Measurements from ENCODE around the gene PRKAR1B.

Gene PRKAR1B

DNA sequence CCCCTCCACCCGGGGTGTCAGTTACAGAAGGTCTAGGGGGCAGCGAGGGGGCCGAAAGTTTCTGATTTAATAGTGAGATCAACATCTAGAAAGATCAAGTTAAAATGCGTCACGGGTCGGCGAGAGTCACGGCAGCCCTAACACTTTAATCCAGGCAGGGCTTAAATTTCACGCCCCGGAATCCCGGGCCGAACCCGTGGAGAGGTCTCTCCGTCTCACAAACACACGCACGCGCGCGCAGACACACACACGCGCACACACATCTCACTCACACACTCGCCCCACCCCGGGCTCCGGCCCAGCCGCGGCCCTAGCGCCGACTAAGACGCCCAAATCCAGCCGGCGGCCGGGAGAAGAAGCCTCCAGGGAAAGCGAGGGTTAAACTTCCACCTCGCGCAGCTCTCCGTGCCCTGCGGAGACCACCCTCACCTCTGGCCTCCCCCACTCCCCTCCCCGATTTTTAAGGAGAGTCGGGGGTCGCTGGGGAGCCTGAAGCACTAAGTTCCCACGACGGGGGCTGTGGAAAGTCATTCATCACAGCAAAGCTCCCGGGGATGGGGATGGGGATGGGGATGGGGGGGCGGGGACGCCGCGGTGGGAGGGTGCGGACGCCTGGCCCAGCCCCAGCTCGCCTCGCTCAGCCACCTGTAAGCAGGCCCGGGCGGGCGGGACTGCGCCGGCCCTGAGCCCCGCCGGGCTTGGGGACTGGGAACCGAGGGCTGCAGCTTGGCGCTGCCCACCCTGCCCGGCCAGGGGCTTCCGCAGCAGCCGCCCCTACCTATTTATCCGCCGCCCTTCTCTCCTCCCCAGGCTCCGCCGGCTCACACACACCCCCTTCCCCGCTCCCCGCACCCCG is 209.1 kb downstream of the PRKAR1B start:
- Histone ChIP-seq H3K4me1 (ENCODE audit: control insufficient read depth in 2 of 2, insufficient read depth in 1 of 2, low read depth in 1 of 2, low read length in 2 of 2) (peaks cover 14 to 32% of the 10 kb centered on the region in 2 donors), H3K9ac (ENCODE audit: low read depth, low read length, poor library complexity) (peak overlapping the region; percentile 88), H2BK5ac (ENCODE audit: low read length) (no peak overlapping the region), H3K4me3 (ENCODE audit: low read length in 2 of 2) (peak overlapping the region; percentile 2 to 92), H3K9me3 (replicated peaks in 1 of 2; ENCODE audit: control insufficient read depth in 2 of 2, insufficient read depth in 1 of 2, low read depth in 1 of 2, low read length in 2 of 2) (no peaks in the 10 kb centered on the region), H2BK15ac (ENCODE audit: low read length) (peak overlapping the region; percentile 58), H3K4me2 (ENCODE audit: insufficient read depth, low read length, poor library complexity, severe bottlenecking) (peak overlapping the region; percentile 98), H3K18ac (ENCODE audit: low read length) (peak overlapping the region; percentile 76), H4K8ac (ENCODE audit: low read depth, low read length) (no peak overlapping the region), H4K91ac (ENCODE audit: low read depth, low read length, poor library complexity) (no peak overlapping the region), H2AK5ac (ENCODE audit: low read depth, low read length) (peak overlapping the region; percentile 70), H3K36me3 (replicated peaks in 1 of 2; ENCODE audit: control insufficient read depth in 2 of 2, insufficient read depth in 2 of 2, low read length in 2 of 2) (no peaks in the 10 kb centered on the region), H3K79me1 (ENCODE audit: low read depth, low read length) (no peaks in the 10 kb centered on the region), H3K23ac (ENCODE audit: low read depth, low read length, poor library complexity) (no peak overlapping the region), H3K27ac (replicated peaks; ENCODE audit: low read length) (no peak overlapping the region), H3K27me3 (ENCODE audit: control insufficient read depth in 3 of 3, insufficient read depth in 3 of 3, low read depth in 1 of 3, low read length in 3 of 3) (peaks cover 27 to 83% (median 58%) of the 10 kb centered on the region in 3 experiments), H3K4ac (ENCODE audit: low read length) (no peak overlapping the region), H2BK12ac (ENCODE audit: low read length) (no peak overlapping the region), H2AFZ (ENCODE audit: low read length) (peak overlapping the region; percentile 91), H3K14ac (ENCODE audit: low read length) (no peak overlapping the region), H2BK120ac (ENCODE audit: low read depth, low read length) (no peak overlapping the region)
- peak; percentile 35 for DNase-seq (ENCODE audit: low spot score)
- no CpG with 5 or more reads among the region's 70 CpGs for WGBS, 2 donors (ENCODE audit: extremely low coverage in 2 of 2, insufficient read length in 2 of 2, insufficient replicate concordance in 1 of 2)

DNA sequence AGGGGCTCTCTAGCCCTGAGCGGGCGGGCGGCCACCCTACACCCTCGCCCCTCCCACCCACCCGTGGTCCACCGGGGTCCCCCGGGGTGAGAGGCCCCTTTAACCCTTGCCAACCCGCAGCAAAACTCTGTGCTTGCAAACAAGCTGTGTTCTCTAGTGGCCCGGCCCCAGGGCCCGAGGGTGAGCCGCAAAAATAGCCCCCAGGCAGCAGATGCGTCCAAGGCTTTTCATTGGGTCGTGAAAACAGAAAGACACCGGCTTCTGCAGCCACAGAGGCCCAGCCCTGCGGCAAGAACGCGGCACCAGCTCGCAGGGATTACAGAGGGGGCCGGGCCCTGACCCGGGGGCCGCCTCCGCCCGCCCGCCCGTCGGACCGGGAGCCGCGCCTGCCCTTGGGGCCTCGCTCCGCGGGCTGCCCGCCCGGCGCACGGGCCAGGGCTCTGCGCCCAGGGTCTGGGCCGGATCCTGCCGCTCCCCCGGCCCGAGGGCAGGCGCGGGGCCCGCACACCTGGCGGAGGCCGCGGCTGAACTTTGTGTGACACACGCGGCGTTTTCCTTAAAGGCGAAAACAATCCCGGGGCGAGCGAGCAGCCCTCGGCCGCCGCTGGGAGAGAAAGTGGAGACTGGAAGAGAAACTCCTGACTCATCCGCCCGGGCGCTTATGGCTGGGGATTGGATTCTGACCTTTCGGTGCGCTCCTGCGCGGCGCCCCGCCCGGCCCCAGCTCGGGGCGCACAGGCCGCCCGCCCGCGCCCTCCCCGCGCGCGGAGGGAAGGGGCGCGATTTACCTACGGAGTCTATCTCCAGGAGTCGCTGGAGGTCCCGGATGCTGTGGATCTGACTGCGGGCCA is 210.2 kb downstream of the PRKAR1B start:
- Histone ChIP-seq H3K4me2 (ENCODE audit: insufficient read depth, low read length, poor library complexity, severe bottlenecking) (peak overlapping the region; percentile 98), H3K18ac (ENCODE audit: low read length) (peak overlapping the region; percentile 96), H3K4ac (ENCODE audit: low read length) (no peak overlapping the region), H3K36me3 (replicated peaks in 1 of 2; ENCODE audit: control insufficient read depth in 2 of 2, insufficient read depth in 2 of 2, low read length in 2 of 2) (no peaks in the 10 kb centered on the region), H3K4me1 (ENCODE audit: control insufficient read depth in 2 of 2, insufficient read depth in 1 of 2, low read depth in 1 of 2, low read length in 2 of 2) (peaks cover 12 to 28% of the 10 kb centered on the region in 2 donors), H3K4me3 (ENCODE audit: low read length in 2 of 2) (peak overlapping the region in 1 of 2 donors; percentile 75), H4K91ac (ENCODE audit: low read depth, low read length, poor library complexity) (no peak overlapping the region), H2BK120ac (ENCODE audit: low read depth, low read length) (no peak overlapping the region), H3K23ac (ENCODE audit: low read depth, low read length, poor library complexity) (peak overlapping the region; percentile 43), H3K27me3 (ENCODE audit: control insufficient read depth in 3 of 3, insufficient read depth in 3 of 3, low read depth in 1 of 3, low read length in 3 of 3) (peaks cover 15 to 82% (median 47%) of the 10 kb centered on the region in 3 experiments), H3K27ac (replicated peaks; ENCODE audit: low read length) (no peak overlapping the region), H2BK12ac (ENCODE audit: low read length) (no peak overlapping the region), H2AK5ac (ENCODE audit: low read depth, low read length) (no peak overlapping the region), H2AFZ (ENCODE audit: low read length) (peak overlapping the region; percentile 83), H2BK5ac (ENCODE audit: low read length) (peak overlapping the region; percentile 39), H3K79me1 (ENCODE audit: low read depth, low read length) (no peaks in the 10 kb centered on the region), H2BK15ac (ENCODE audit: low read length) (peak overlapping the region; percentile 58), H3K9ac (ENCODE audit: low read depth, low read length, poor library complexity) (peak overlapping the region; percentile 21), H3K9me3 (replicated peaks in 1 of 2; ENCODE audit: control insufficient read depth in 2 of 2, insufficient read depth in 1 of 2, low read depth in 1 of 2, low read length in 2 of 2) (no peaks in the 10 kb centered on the region), H3K14ac (ENCODE audit: low read length) (peak overlapping the region; percentile 38), H4K8ac (ENCODE audit: low read depth, low read length) (no peak overlapping the region)
- no CpG with 5 or more reads among the region's 83 CpGs for WGBS, 2 donors (ENCODE audit: extremely low coverage in 2 of 2, insufficient read length in 2 of 2, insufficient replicate concordance in 1 of 2)
- DNase-seq (ENCODE audit: low spot score), result peak; percentile 42

DNA sequence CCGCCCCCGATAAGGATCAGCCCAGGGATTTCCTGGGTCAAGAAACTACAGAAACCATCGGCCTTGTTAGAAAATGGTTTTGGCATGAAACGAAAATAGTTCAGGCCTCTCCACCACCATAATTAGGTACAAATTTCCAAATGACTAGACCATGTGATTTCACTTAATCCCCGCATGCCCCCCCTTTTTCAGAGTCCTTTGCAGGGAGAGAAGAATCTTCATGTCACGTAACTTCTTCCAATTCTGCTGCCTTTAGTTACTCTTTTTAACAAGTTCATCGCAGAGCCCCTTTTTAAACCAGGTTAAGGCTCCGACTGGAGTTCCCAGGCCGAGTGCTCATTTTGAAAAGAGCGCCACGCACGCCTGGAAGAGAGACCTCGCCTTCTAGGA is 210.9 kb downstream of the PRKAR1B start:
- no peak overlapping the region for H3K4me3 ChIP-seq (ENCODE audit: low read length in 2 of 2)
- H3K27ac ChIP-seq (replicated peaks; ENCODE audit: low read length), result no peak overlapping the region

DNA sequence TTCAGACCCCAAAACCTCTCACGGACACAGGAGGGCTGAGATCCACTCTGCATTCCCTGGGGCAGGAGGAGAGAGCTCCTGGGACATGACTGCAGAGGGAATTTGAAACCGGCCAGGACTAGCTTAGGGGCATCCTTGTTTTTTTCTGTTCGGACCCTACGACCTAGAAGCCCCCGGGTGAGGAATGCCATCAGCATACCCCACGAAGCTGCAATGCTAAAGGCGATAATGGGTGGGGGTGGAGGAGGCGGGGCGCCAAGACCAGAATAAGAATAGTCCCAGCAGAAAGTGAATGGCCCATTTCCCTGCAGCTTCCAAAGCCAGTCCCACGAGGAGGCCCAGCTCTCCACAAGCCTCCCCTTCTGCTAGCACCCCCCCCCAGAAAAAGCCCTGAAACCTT is 211.5 kb downstream of the PRKAR1B start:
- no peak overlapping the region for H2BK15ac ChIP-seq (ENCODE audit: low read length)
- H2AFZ ChIP-seq (ENCODE audit: low read length), result no peak overlapping the region
- H3K4me3 ChIP-seq (ENCODE audit: low read length in 2 of 2), result no peak overlapping the region
- DNase-seq (ENCODE audit: low spot score), result no peak
- H3K9me3 ChIP-seq (replicated peaks in 1 of 2; ENCODE audit: control insufficient read depth in 2 of 2, insufficient read depth in 1 of 2, low read depth in 1 of 2, low read length in 2 of 2), result no peaks in the 10 kb centered on the region
- no peak overlapping the region for H3K18ac ChIP-seq (ENCODE audit: low read length)
- no peak overlapping the region for H3K27ac ChIP-seq (replicated peaks; ENCODE audit: low read length)
- no peak overlapping the region for H3K9ac ChIP-seq (ENCODE audit: low read depth, low read length, poor library complexity)
- no peak overlapping the region for H2AK5ac ChIP-seq (ENCODE audit: low read depth, low read length)
- H3K79me1 ChIP-seq (ENCODE audit: low read depth, low read length), result no peaks in the 10 kb centered on the region
- peaks cover 12 to 20% of the 10 kb centered on the region in 2 donors for H3K4me1 ChIP-seq (ENCODE audit: control insufficient read depth in 2 of 2, insufficient read depth in 1 of 2, low read depth in 1 of 2, low read length in 2 of 2)
- H3K23ac ChIP-seq (ENCODE audit: low read depth, low read length, poor library complexity), result no peak overlapping the region
- no peak overlapping the region for H3K4ac ChIP-seq (ENCODE audit: low read length)
- peaks cover 3 to 72% (median 35%) of the 10 kb centered on the region in 3 experiments for H3K27me3 ChIP-seq (ENCODE audit: control insufficient read depth in 3 of 3, insufficient read depth in 3 of 3, low read depth in 1 of 3, low read length in 3 of 3)
- no peak overlapping the region for H2BK120ac ChIP-seq (ENCODE audit: low read depth, low read length)
- H2BK12ac ChIP-seq (ENCODE audit: low read length), result no peak overlapping the region
- no peak overlapping the region for H4K91ac ChIP-seq (ENCODE audit: low read depth, low read length, poor library complexity)
- peak overlapping the region; percentile 18 for H3K4me2 ChIP-seq (ENCODE audit: insufficient read depth, low read length, poor library complexity, severe bottlenecking)
- H2BK5ac ChIP-seq (ENCODE audit: low read length), result no peak overlapping the region
- no CpG with 5 or more reads among the region's 10 CpGs for WGBS, 2 donors (ENCODE audit: extremely low coverage in 2 of 2, insufficient read length in 2 of 2, insufficient replicate concordance in 1 of 2)
- no peak overlapping the region for H3K14ac ChIP-seq (ENCODE audit: low read length)
- H4K8ac ChIP-seq (ENCODE audit: low read depth, low read length), result no peak overlapping the region
- H3K36me3 ChIP-seq (replicated peaks in 1 of 2; ENCODE audit: control insufficient read depth in 2 of 2, insufficient read depth in 2 of 2, low read length in 2 of 2), result no peaks in the 10 kb centered on the region

More for the DNA sequence above, 210.9 kb downstream of the PRKAR1B start:
- Histone ChIP-seq H2AFZ (ENCODE audit: low read length) (no peak overlapping the region), H3K18ac (ENCODE audit: low read length) (no peak overlapping the region), H3K79me1 (ENCODE audit: low read depth, low read length) (no peaks in the 10 kb centered on the region), H2BK12ac (ENCODE audit: low read length) (no peak overlapping the region), H2BK15ac (ENCODE audit: low read length) (peak overlapping the region; percentile 58), H3K4ac (ENCODE audit: low read length) (no peak overlapping the region), H3K23ac (ENCODE audit: low read depth, low read length, poor library complexity) (no peak overlapping the region), H3K27me3 (ENCODE audit: control insufficient read depth in 3 of 3, insufficient read depth in 3 of 3, low read depth in 1 of 3, low read length in 3 of 3) (peaks cover 9 to 78% (median 41%) of the 10 kb centered on the region in 3 experiments), H4K8ac (ENCODE audit: low read depth, low read length) (no peak overlapping the region), H3K4me1 (ENCODE audit: control insufficient read depth in 2 of 2, insufficient read depth in 1 of 2, low read depth in 1 of 2, low read length in 2 of 2) (peaks cover 12 to 25% of the 10 kb centered on the region in 2 donors), H2AK5ac (ENCODE audit: low read depth, low read length) (no peak overlapping the region), H3K36me3 (replicated peaks in 1 of 2; ENCODE audit: control insufficient read depth in 2 of 2, insufficient read depth in 2 of 2, low read length in 2 of 2) (no peaks in the 10 kb centered on the region), H3K4me2 (ENCODE audit: insufficient read depth, low read length, poor library complexity, severe bottlenecking) (no peak overlapping the region), H4K91ac (ENCODE audit: low read depth, low read length, poor library complexity) (no peak overlapping the region), H3K9me3 (replicated peaks in 1 of 2; ENCODE audit: control insufficient read depth in 2 of 2, insufficient read depth in 1 of 2, low read depth in 1 of 2, low read length in 2 of 2) (no peaks in the 10 kb centered on the region), H3K14ac (ENCODE audit: low read length) (no peak overlapping the region), H3K9ac (ENCODE audit: low read depth, low read length, poor library complexity) (no peak overlapping the region), H2BK5ac (ENCODE audit: low read length) (no peak overlapping the region), H2BK120ac (ENCODE audit: low read depth, low read length) (no peak overlapping the region)
- no peak for DNase-seq (ENCODE audit: low spot score)
- no CpG with 5 or more reads among the region's 13 CpGs for WGBS, 2 donors (ENCODE audit: extremely low coverage in 2 of 2, insufficient read length in 2 of 2, insufficient replicate concordance in 1 of 2)

Measured in neuronal stem cell (in vitro differentiated cells).